Measurements from ENCODE around the gene SRPK2.

DNA sequence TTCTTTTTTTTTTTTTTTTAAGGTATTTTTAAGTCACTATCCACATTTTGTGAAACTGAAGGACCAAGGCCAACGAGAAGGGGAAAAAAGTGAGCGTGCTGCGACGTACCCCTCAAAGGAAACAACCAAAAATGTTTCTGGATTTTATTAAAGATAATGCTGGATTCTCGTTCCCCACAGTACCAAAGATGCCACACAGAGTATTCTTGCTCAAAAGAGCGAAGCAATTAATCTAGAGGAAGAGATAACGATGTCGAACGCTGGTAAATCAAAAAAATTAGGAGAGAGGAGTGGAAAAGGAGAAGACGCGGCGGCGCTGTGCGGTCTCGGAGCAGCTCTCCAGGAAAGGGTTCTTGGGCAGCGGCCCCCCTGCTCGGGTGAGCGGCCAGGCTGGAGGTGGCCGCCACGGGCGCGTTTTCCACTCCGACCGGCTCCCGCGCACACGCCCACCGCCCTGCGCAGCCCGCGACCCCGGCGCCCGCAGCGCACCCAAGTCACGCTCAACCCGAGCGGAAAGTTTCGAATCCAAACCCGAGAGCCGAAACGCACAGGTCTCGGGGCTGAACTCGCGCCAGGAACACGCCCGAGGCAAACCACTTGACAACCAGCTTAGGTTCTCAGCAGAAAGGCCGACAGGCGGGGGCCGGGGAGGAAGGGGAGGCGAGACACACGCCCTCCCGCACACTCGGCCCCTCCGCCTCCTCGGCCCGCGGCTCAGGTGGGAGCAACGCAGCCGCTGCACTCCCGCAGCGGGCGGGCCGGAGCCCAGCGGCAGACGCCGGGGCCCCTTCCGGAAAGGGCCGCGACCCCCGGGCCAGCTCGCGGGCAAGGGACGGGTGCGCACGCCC, 989 bp downstream of the SRPK2 start:
- TF ChIP-seq CTCF (IDR thresholded peaks at IDR 0.05), result no peak
- peak; percentile 31 for TF ChIP-seq POLR2A (IDR thresholded peaks at IDR 0.05)

Measured in prostate gland (tissue), 2 donors.